Cardiac muscle cell (in vitro differentiated cells and primary cell): ENCODE data around the gene TBL1XR1. TPM values are rescaled to one million over a fixed set of nuclear protein-coding genes. Genes with fewer than 3 reads are reported as not detected.

Experiments
- DNase-seq, 2 donors: peaks; one replicate each; pipeline versions ENCODE4 v3.0.0 to v3.0.0-alpha.2; 2010 to 2017; ENCODE audit warnings: low read depth in 1 of 2, low spot score in 1 of 2
- H3K27ac ChIP-seq: fragments of 200-600 bp; sonication (generic); 2 replicates; pipeline ENCODE4 v1.5.1; 2016
- H3K27me3 ChIP-seq: fragments of 200-600 bp; sonication (generic); 2 replicates; pipeline ENCODE4 v1.6.0; 2016; ENCODE audit warnings: control low read depth
- H3K36me3 ChIP-seq: fragments of 200-600 bp; sonication (generic); 2 replicates; pipeline ENCODE4 v1.5.1; 2016; ENCODE audit warnings: control low read depth
- H3K4me1 ChIP-seq: fragments of 200-600 bp; sonication (generic); 2 replicates; pipeline ENCODE4 v1.8.1; 2017; ENCODE audit warnings: low read depth, mild to moderate bottlenecking, mixed run types
- H3K4me3 ChIP-seq: fragments of 200-600 bp; sonication (generic); 2 replicates; pipeline ENCODE4 v1.5.1; 2016; ENCODE audit warnings: mild to moderate bottlenecking
- H3K9me3 ChIP-seq: fragments of 200-600 bp; sonication (generic); 2 replicates; pipeline ENCODE4 v1.5.1; 2017; ENCODE audit warnings: low read depth, mild to moderate bottlenecking, control low read depth
- polyA plus RNA-seq: library from polyadenylated mRNA; unstranded; fragments of >200 nt; fragmentation: Nextera tagmentation; extraction: Ambion mirVana; gene quantifications from 2 replicates; pipeline ENCODE4 v1.2.1, GENCODE V29; 2016
- total RNA-seq: library from RNA; depleted of rRNA; stranded (reverse); fragments of >200 nt; gene quantifications from 2 replicates; pipeline ENCODE4 v1.2.3, GENCODE V29; 2016
- TF ChIP-seq, protein P1 (sequence below): IDR thresholded peaks from 2 replicates; pipeline ENCODE4 v1.5.1; 2012; ENCODE audit warnings: low read depth, mild to moderate bottlenecking, low read length

Gene TBL1XR1
- total and polyA plus RNA-seq, 2 experiments from 2014 or later: 23.7 to 81.7 TPM

DNA sequence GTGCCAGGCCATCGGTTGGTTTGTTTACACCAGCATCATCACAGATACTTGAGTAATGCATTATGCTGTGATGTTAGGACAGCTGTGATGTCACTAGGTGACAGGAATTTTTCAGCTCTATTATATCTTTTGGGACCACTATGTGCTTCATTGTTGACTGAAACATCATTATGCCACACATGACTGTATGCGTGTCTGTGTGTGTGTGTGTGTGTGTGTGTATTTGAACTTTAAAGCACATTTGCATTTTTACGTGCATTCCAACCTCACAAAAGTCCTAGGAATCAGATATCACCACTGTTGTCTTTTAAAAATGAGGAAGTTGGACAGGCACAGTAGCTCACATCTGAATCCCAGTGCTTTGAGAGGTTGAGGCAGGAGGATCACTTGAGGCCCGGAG, 223.0 kb downstream of the TBL1XR1 start:
- Histone ChIP-seq H3K27ac (no peak overlapping the region), H3K36me3 (no peaks in the 10 kb centered on the region), H3K4me3 (no peak overlapping the region), H3K9me3 (no peaks in the 10 kb centered on the region), H3K27me3 (no peaks in the 10 kb centered on the region), H3K4me1 (no peaks in the 10 kb centered on the region)
- TF ChIP-seq, protein P1, sequence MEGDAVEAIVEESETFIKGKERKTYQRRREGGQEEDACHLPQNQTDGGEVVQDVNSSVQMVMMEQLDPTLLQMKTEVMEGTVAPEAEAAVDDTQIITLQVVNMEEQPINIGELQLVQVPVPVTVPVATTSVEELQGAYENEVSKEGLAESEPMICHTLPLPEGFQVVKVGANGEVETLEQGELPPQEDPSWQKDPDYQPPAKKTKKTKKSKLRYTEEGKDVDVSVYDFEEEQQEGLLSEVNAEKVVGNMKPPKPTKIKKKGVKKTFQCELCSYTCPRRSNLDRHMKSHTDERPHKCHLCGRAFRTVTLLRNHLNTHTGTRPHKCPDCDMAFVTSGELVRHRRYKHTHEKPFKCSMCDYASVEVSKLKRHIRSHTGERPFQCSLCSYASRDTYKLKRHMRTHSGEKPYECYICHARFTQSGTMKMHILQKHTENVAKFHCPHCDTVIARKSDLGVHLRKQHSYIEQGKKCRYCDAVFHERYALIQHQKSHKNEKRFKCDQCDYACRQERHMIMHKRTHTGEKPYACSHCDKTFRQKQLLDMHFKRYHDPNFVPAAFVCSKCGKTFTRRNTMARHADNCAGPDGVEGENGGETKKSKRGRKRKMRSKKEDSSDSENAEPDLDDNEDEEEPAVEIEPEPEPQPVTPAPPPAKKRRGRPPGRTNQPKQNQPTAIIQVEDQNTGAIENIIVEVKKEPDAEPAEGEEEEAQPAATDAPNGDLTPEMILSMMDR: no peak
- no peak for DNase-seq

DNA sequence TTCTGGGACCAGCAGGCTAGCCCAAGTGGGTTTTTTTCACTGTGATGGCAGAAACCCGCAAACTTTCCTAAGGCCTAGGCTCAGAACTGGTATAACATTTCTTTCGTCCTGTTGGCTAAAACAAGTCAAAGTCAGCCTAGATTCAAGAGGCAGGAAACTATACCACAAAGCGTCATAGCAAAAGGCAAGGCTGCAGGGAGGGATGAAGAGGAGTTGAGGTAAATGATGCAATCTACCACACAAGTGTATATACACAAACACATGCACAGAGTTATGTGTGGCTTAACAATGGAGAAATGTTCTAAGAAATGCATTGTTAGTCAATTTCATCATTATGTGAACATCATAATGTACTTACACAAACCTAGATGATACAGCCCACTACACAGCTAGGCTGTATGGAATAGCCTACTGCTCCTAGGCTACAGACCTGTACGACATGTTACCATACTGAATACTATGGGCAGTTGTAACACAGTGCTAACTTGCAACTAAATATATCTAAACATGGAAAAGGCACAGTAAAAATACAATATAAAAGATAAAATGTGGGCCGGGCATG, 225.6 kb downstream of the TBL1XR1 start:
- Histone ChIP-seq H3K9me3 (no peaks in the 10 kb centered on the region), H3K4me3 (no peak overlapping the region), H3K27ac (no peak overlapping the region), H3K4me1 (no peaks in the 10 kb centered on the region), H3K36me3 (no peaks in the 10 kb centered on the region), H3K27me3 (no peaks in the 10 kb centered on the region)
- no peak for DNase-seq
- TF ChIP-seq, protein P1: no peak

DNA sequence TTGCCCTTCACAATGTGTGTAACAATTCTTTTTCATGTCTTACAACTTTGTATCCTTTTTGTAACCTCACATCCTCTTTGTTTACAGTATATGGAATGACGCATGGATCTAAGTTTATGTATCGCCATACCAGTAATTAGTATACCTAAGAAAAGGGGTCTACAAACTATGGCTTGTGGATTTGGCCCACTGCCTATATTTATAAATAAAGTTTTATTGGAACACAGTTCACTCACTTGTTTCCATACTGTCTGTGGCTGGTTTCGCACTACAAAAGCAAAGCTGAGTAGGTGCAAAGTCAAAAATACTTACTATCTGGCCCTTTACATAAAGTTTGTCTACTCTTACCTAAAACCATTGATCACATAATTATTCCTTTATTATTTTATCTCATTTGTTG, 226.5 kb downstream of the TBL1XR1 start:
- no peak for DNase-seq
- no peaks in the 10 kb centered on the region for H3K4me1 ChIP-seq
- H3K4me3 ChIP-seq: no peak overlapping the region
- H3K36me3 ChIP-seq: no peaks in the 10 kb centered on the region
- H3K9me3 ChIP-seq: no peaks in the 10 kb centered on the region
- no peak overlapping the region for H3K27ac ChIP-seq
- H3K27me3 ChIP-seq: no peaks in the 10 kb centered on the region
- TF ChIP-seq, protein P1: no peak

DNA sequence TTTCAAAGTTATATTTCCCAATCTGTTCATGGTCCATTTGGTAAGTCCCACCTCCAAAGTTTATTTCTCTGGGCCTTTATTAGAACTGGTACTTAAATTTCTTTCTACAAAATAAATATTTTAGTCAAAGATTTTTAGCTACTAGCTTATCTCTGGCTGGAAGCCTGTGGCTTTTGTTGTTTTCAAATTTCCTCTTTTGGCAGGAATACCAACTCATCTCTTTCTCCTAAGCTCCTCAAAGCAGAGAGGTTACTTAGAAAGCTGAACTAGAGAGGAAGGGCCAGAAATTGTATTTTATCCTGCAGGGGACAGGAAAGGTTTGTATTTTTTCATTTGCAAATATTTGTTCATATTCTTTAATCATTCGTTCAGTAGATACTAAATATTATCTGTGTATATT, 227.8 kb downstream of the TBL1XR1 start:
- DNase-seq: peak in 1 of 2 donors; percentile 54
- TF ChIP-seq, protein P1: no peak
- no peak overlapping the region for H3K27ac ChIP-seq
- H3K4me1 ChIP-seq: no peaks in the 10 kb centered on the region
- H3K9me3 ChIP-seq: no peaks in the 10 kb centered on the region
- no peaks in the 10 kb centered on the region for H3K36me3 ChIP-seq
- H3K27me3 ChIP-seq: no peaks in the 10 kb centered on the region
- H3K4me3 ChIP-seq: no peak overlapping the region
